Stimulated activated CD4-positive, alpha-beta T cell treated with anti-CD3 and anti-CD28 coated beads, Interleukin-2, amount 100 ng/mL, for 48 hours (primary cell): Measurements from ENCODE around the gene C22orf23.
"Not testable (repeated sequence)": the region's sequence is repeated elsewhere in the genome, so short reads cannot be mapped to it uniquely, and the experiment has no call there.

Experiments
- DNase-seq, 2 donors: peaks; one replicate each; pipeline ENCODE4 v3.0.0-alpha.2; 2020

The C22orf23 gene

DNA sequence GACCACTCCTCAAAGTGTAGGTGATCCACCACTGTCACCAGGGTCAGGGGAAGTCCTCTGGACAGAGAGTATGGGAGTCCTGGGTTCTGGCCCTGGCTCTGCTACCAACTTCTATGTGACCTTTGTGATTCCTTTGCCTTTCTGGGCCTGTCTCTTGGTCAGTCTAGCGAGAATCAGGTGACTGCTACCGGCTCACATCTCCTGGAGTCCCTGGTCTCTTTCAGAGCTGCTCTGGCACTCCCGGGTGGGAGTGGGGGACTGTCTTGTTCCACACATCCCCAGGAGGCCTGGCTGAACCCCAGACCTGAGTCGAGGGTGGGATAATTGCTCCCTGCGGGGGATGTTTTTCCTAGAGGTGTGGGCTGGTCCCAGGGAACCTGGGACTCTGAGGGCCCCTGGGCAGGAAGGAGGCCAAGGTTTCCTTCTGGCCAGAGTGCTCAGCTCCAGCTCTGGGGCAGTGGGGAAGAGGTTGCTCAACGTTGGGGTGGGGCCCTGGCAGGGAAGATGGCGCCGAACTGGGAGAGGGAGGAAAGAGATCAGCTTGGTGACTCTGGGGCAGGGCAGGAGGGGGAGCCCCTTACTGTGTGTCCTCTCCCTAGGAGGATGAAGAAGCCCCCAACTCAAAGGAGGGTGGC is 28.9 kb upstream of the C22orf23 start:
- DNase-seq: no peak

DNA sequence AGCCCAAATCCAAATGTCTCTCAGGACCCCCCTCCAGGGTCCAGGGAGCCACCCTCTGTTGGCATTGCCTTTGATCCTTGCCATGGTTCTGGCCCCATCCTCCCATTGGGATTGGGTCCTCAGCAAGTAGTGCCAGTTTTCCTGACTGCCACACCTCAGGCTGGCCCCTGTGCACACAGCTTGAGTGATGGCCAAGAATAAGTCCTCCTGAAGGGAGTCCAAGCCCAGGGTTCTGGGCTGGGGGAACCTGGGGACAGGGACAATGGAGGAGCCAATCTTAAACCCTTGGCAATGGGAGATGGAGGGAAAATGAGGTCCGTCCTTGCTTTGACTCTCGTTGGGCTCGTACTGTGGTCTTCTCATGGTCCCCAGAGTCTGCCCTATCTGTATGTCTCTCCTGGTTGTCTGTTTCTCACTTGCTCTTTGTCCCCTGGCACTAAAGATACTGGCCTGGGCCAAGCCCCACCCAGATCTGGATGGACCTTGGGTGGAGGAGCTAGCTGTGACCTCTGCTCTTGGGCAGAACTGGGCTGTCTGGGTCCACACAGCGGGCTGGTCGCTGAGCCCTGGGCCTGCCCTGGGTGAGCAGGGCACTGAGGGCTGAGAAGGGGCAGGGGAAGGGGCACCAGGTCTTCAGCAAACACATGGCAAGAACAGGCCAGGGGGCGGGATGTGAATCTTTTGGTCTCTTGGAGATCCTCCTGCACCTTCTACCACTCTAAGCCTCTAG is 28.0 kb upstream of the C22orf23 start:
- DNase-seq: no peak

DNA sequence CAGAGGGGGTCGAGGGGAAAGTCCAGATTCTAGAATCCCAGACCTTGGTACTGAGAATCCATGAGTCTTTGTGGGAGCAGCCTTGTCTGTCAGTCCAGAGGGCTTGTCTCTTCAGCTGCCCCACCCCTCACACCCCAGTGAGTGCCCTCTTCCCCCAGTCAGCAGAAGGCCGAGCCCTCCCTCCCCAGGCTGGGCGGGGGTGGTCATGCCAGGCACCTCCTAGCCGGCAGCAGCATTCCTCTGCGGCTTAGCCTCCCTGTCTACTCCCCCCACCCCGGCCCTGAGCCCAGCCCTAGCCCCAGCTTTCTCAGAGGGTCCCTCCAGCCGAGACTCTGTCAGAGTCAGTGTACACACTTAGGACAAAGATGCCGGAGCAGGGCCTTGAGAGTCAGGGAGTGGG is 26.4 kb upstream of the C22orf23 start:
- no peak for DNase-seq

DNA sequence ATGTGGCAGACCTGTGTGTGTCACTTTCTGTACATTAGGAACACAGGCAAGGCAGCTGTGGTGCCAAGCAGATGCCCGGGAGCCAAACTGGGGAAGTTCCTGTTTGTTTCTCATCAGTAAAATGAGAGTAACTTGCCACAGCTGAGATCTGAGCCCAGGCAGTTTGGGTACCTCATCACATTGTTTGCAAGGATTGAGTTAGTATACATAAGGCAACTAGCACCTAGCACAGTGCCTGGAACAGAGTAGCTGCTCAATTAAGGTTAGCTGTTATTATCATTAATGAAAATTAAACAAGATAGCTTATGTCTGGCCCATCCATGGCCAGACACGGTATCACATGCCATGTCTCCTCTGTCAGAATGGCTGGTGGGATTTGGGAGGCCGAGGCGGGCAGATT is 23.1 kb upstream of the C22orf23 start:
- no peak for DNase-seq

DNA sequence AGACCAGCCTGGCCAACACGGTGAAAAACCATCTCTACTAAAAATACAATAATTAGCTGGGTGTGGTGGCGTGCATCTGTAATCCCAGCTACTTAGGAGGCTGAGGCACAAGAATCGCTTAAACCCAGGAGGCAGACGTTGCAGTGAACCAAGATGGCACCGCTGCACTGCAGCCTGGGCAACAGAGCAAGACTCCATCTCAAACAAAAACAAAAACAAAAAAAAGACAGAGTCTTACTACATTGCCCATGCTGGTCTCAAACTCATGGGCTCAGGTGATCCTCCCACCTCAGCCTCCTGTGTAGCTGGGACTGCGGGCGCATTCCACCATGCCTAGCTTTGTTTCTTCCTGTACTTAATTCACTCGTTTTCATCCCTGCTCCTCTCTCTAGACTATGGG is 22.6 kb upstream of the C22orf23 start:
- not testable (repeated sequence) for DNase-seq

DNA sequence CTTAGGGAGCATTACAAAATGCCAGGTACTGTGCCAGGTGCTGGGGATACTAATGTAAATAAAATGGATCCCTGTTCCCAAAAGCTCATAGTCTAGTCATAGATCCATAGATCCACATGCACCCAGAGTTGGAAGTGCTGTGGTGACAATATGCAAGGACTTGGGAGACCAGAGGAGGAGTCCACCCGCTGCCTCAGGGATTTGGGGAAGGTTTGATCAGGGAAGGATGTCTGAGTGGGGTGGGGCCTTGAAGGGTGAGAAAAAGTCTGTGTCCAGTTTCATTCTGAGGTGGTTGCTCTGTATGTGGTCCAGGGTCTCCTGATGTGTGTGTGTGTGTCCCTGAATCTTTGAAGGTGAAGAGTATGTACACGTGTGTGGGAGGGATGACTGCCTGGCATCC is 21.8 kb upstream of the C22orf23 start:
- DNase-seq: no peak

DNA sequence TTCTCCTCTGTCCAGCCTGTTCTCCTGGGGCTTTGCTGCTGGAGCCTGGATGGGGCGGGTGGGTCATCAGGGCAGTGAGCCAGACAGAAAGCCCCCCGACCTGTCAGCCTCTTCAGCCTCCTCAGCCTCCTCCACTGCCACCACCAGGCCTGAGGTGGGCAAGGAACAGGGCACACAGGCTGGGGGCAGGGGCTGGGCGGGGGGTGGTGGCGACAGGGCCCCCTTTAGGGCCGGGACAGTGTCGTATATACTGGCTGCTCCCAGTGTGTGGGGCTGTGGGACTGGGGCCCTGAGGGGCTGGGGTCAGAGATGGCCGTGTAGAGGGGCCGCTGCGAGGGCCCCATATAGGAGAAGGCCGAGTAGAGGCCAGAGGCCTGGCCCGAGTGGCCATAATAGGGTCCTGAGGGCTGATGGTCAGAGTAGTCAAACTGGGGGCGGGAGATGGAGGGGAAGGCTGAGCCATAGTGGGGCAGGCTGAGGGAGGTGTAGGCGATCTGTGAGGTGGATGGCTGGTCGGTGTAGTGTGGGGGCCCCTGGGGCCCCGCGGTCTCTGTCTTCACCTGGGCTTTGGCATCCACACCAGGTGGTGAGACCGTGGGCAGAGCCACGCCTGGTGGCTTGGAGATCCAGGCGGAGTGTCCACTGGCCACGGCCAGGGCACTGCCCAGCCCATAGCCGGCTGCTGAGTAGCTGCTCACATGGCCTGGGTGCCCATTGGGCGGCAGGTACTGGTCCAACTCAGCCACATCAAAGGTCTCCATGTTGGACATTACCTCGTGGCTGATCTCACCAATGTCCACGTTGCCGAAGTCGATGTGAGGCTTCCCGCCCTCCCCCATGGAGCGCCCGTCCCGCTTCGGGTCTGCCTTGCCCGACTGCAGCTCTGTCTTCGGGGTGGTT is 20.1 kb upstream of the C22orf23 start:
- no peak for DNase-seq

DNA sequence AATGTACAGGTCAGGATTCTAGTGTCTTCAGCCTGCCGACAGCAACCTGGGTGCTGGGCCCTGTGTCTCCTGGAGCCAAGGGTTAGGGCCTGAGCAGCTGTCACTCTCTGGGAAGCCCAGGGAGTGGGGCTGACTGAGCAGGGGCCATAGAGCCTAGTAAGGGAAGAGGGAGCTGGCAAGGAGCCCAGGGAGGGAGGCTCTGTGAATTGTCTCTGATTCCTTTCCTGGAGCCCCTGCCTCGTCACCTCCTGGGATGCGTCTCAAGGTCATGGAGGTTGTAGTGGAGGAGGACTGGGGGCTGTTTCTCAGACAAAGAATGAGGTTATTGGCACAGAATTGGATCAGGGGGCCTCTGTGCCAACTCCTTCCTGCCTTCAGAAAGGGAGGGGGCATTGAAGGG is 19.1 kb upstream of the C22orf23 start:
- DNase-seq: no peak

DNA sequence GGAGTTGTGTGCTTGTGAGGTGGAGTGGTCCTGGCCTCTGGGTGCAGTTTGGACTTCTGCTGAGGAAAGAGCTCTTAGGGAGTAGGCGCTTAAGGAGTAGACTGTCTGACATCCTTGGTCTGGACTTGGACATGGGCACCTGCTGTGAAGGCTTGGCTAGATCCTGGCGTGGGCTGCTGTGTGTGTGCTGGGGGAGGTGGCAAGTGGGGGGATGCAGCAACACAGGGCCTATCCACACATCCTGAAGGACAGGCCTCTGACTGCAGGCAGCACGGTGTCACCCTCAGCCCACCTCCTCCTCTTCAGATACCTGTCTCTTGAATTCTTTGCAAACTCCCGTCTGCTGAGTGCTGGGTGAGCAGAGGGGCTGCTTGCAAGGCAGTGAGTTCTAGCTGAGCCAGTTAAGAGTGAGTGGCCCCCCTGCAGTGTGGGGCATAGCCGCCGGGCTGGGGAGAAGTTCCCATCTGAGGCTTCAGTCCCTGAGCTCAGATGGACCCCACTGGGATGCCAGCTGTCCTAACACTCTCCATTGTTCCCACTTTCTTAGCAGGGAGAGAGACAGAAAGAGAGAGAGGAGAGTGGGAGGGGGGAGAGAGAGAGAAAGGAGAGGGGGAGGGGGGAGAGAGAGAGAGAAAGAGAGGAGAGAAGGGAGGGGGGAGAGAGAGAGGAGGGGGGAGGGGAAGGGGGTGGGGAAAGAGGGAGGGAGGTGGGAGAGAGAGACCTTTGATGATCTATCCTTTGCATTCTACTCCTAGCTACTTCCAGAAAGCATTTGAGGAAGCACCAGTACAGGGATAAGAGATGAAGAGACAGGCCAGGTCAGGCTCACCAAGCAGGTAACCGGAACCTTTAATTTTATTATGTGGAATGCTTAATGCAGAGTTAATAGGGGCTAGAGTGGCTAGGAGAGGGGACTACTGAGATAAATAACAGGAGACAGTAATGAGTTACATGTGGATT is 18.4 kb upstream of the C22orf23 start:
- no peak for DNase-seq

DNA sequence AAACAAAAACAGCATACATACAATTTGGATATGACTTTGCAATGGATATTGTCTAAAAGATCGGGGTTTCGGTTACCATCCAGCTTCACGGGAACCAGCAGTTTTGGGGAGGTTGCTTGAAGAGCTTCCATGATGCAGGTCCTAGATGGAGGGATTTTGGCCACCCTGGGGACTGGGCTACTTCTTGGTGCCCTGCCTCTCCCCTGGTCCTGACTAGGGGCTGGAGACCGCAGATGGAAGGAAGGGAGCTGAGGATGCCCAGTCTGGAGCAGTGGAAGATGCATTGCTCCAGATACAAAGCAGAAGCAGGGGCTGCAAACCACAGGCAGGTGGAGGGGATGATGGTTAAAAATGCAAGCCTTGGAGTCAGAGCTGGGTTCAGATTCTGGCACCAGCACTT is 17.5 kb upstream of the C22orf23 start:
- no peak for DNase-seq

DNA sequence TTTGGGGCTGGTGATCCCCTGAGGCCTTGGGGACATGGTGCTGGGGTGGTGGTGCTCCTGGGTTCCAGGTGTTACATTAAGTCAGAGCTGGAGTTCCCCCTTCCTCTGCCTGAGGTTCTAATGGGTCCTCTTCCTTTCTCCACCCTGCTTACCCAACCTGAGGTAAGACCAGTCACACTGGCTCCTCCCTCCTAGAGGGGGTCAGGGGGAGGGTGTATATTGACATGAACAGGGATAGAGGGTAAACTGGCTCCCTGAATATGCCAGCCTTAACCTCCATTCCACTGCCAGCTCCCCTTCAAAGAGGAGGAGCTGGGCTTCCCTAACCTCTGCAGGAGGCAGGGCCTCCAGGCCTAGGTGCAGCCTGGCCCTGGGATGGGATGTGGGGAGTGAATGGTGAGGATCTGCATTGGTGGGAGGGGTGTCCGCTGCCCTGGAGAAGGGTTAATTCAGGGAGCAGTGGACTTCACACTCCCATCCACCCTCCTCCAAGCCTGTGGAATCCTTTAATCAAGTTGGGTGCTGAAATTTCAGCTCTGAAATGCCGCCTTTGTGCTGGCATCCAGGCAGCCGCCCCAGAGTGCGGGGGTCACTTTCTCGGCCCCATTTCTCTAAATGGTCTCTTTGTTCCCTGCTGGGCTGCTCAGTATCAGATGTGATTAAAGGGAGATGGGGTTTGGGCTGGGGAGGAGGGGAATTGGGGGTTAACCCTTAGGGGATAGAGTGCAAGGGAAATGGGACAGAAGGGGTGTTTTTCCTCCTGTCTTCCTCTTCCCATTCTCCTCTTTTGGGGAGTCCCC is 15.3 kb upstream of the C22orf23 start:
- DNase-seq: no peak

DNA sequence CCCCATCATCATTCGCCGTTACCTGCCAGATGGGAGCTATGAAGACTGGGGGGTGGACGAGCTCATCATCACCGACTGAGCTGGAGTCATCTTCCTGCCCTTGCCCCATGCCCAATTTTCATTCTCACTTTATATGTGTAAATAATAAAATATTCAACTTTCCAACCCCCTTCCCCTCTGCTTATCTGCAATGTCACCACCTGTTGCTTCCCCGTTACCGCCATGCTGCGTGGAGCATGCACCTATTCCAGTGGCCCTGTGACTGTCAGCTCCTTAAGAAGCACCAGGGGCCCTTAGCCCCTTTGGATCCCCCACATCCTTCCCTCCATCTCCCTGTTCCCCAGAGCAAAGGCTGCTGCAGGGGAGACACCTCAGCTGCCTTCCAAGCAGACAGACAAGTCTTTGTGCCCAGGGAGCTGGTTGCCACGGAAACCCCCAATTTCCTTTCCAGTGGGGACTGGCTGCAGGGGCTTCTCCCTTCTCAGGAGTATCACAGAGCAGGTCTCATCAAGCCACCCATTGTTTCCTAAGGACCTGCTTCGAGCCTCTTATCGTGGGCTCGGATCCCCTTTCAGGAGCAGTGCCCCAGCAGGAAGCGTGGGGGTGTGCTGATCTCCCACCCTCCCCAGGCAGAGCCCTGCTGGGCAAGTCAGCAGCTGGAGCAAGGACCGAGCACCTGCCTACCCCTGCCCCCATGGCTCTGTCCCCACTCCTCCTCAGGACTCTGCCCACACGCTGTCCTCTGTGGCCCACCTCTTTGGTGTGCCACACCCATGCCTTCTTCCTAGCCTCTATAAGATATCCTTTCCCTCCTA is 14.4 kb upstream of the C22orf23 start:
- no peak for DNase-seq

DNA sequence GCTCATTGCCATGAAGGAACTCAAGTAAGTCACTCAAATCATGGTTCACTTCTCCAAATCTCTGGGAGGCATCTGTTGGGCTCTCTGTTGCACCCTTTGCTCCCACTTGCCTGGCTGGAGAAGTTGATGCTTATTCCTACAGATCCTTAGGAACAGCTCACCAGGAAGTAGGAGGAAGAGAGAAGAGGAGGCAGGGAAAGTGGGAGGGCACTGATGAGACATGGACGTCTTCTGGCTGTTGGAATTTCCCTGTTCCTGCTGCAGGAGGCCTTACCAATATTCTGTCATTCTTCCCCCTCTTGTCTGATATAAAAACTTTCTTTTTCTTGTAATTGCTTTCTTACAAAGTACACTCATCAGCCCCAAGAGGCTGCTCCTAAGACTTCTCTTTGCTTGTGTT is 13.7 kb upstream of the C22orf23 start:
- no peak for DNase-seq

DNA sequence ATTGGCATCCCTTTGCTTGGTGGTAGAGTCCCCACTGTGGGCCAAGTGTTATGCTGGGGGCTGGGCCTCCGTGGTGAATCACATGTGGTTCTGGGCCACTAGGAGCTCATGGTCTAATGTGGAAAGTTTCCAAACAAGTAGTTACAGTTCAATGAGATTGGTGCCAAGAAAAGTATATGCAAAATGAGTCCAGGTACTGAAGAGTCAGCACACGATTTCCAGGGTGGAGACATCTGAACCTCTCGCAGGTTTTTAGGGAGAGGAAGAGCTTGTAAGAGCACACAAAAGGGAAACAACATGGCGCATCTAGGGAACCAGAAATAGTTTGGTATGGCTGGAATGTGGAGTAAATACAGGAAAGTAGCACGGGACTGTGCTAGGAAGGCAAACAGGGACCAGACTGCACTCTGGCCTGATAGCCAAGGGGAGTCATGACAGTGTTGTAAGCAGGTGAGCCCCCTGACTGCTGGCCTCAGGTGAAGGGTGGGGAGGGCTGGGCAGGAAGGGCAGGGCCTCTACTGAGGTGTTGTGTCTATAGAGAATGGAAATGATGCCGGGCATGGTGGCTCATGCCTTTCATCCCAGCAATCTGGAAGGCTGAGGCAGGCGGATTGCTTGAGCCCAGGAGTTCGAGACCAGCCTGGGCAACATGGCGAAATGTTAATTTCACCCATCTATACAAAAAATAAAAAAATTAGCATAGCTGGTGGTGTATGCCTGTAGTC is 12.7 kb upstream of the C22orf23 start:
- no peak for DNase-seq

DNA sequence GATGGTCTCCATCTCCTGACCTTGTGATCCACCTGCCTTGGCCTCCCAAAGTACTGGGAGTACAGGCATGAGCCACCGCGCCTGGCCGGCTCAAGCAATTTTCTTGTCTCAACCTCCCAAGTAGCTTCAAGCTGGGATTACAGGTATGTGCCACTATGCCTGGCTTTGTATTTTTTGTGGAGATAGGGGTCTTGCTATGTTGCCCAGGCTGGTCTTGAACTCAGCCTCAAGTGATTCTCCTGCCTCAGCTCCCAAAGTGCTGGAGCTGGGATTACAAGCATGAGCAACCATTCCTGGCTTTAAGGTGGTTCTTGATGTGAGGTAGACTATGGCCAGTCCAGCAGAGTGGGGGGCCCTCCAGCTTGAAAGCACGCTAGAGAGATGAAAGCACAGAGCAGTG is 7.7 kb upstream of the C22orf23 start:
- no peak for DNase-seq

DNA sequence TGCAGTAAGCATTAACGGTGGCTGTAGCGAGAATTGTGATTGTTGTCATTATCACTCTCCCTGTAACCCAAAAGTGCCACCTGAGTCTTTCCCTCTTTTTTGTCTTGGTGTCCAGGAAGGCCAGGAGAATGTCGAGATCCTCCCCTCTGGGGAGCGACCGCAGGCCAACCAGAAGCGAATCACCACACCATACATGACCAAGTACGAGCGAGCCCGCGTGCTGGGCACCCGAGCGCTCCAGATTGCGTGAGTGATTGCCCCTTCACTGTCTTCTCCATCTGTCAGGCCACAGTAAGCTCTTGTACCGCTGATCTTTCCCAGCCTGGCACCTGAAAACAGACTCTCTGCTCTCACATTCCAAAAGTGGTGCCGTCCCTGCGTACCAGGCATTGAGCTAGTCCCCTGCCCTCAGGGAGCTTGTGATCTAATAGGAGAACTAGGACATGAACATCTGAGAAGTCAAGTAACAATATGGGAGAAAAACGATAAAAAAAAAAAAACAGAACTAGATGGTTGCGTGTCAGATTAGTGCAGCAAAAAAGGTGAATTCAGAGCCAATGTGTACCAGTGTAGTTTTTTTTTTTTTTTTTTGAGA is 5.9 kb upstream of the C22orf23 start:
- no peak for DNase-seq

DNA sequence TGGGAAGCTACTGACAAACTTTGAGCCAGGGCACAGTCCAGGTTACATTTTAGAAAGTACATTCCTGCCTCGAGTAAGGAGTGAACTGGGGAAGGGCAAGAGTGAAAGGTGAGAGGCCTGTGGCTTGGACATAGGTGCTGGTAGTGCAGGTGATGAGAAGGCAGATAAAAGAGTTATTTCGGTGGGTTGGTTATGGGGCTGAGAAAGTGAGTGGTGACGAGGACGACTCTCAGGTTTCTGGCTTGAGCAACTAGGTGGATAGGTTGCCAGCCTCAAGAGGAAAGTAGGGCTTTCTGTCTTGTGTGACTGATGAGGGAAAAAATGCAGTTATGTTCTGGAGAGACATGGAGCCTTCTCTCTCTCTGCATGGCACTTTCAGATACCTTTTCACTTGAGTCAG is 3.8 kb upstream of the C22orf23 start:
- no peak for DNase-seq

DNA sequence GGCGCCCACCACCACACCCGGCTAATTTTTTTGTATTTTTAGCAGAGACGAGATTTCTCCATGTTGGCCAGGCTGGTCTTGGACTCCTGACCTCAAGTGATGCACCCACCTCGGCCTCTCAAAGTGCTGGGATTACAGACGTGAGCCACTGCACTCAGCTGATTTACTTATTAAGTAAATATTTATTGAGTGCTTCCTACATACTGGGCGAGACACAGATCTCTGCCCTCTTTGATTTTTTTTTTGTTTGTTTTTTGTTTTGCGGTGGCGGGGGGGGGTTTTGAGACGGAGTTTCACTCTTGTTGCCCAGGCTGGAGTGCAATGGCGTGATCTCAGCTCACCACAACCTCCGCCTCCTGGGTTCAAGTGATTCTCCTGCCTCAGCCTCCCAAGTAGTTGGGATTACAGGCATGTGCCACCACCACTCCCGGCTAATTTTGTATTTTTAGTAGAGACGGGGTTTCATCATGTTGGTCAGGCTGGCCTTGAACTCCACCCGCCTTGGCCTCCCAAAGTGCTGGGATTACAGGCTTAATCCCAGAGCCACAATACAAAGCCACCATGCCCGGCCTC is 2.5 kb upstream of the C22orf23 start:
- DNase-seq: not testable (repeated sequence)

DNA sequence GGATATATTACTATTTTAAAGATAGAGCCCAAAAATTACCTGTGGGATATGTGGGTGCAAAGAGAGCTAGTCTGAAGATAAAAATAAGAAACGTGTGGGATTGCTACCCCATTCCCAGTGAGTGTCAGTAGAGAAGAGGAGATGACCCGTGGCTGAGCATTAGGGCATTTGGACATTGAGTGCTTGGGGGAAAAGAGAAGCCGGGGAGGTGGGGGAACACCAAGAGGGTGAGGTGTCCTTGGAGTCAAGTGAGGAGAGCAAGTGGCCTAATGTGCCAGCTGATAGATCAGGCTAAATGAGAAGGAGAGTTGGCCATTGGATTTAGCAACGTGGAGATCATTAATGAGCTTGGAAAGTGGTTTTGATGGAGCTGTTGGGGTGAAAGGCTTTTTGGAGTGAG is 1.3 kb upstream of the C22orf23 start:
- no peak for DNase-seq
